GM19328 (cell line): Measurements from ENCODE around the gene LRCH1.
A peak's percentile ranks its signal among the peaks of the same experiment; 100 is the strongest.
"Not testable (repeated sequence)": the region's sequence is repeated elsewhere in the genome, so short reads cannot be mapped to it uniquely, and the experiment has no call there.

Source experiments
- ATAC-seq: cut with Tn5 transposase; IDR thresholded peaks from one replicate; pipeline ENCODE4 v1.9.1; 2021; ENCODE audit warnings: mild to moderate bottlenecking, moderate library complexity; ENCODE audit not compliant: unreplicated experiment

Gene LRCH1

GRCh38 chr13:46747031-46747820 lies 194.3 kb downstream of the LRCH1 start:
- ATAC-seq: no peak

- no peak for ATAC-seq
Measured at GRCh38 chr13:46748300-46748699, 195.3 kb downstream of the LRCH1 start.

- no peak for ATAC-seq
Measured at GRCh38 chr13:46749951-46750350, 197.0 kb downstream of the LRCH1 start.

- ATAC-seq: peak; percentile 83
Measured at GRCh38 chr13:46751811-46752635, 199.1 kb downstream of the LRCH1 start.

- no peak for ATAC-seq
Measured at GRCh38 chr13:46753137-46753536, 200.2 kb downstream of the LRCH1 start.

- no peak for ATAC-seq
Measured at GRCh38 chr13:46753917-46754316, 200.9 kb downstream of the LRCH1 start.

GRCh38 chr13:46754812-46755211 lies 201.8 kb downstream of the LRCH1 start:
- no peak for ATAC-seq

- ATAC-seq: not testable (repeated sequence)
Measured at GRCh38 chr13:46755508-46755907, 202.5 kb downstream of the LRCH1 start.

- no peak for ATAC-seq
Measured at GRCh38 chr13:46756977-46757376, 204.0 kb downstream of the LRCH1 start.

- no peak for ATAC-seq
Measured at GRCh38 chr13:46757640-46758039, 204.7 kb downstream of the LRCH1 start.

- ATAC-seq: no peak
Measured at GRCh38 chr13:46759846-46760245, 206.9 kb downstream of the LRCH1 start.

- no peak for ATAC-seq
Measured at GRCh38 chr13:46761174-46761573, 208.2 kb downstream of the LRCH1 start.

- no peak for ATAC-seq
Measured at GRCh38 chr13:46761866-46762265, 208.9 kb downstream of the LRCH1 start.

- not testable (repeated sequence) for ATAC-seq
Measured at GRCh38 chr13:46769925-46770324, 217.0 kb downstream of the LRCH1 start.

- ATAC-seq: no peak
Measured at GRCh38 chr13:46771693-46772092, 218.7 kb downstream of the LRCH1 start.

- ATAC-seq: no peak
Measured at GRCh38 chr13:46773541-46773940, 220.6 kb downstream of the LRCH1 start.

- ATAC-seq: no peak
Measured at GRCh38 chr13:46775385-46776107, 222.6 kb downstream of the LRCH1 start.

GRCh38 chr13:46778095-46778494 lies 225.1 kb downstream of the LRCH1 start:
- ATAC-seq: no peak

- ATAC-seq: no peak
Measured at GRCh38 chr13:46778890-46779289, 225.9 kb downstream of the LRCH1 start.

- no peak for ATAC-seq
Measured at GRCh38 chr13:46782066-46782465, 229.1 kb downstream of the LRCH1 start.

GRCh38 chr13:46782691-46783090 lies 229.7 kb downstream of the LRCH1 start:
- no peak for ATAC-seq
